ENCODE data around the gene DNM3. TPM values are rescaled to one million over a fixed set of nuclear protein-coding genes. Genes with fewer than 3 reads are reported as not detected.

Gene DNM3
- total RNA-seq, 1 experiment from 2014 or later, result 1.7 TPM

- DNase-seq (ENCODE audit: low read depth), result no peak
- in situ Hi-C loops (cut with HindIII; ENCODE audit: low pct_unique_long_range_greater_than_20kb, low sequenced_read_pairs), result no loop called here
These were observed 63.6 kb downstream of the DNM3 start for GRCh38 chr1:171904778-171905450.

- in situ Hi-C loops (cut with HindIII; ENCODE audit: low pct_unique_long_range_greater_than_20kb, low sequenced_read_pairs), result no loop called here
- DNase-seq (ENCODE audit: low read depth), result no peak
These were observed 68.4 kb downstream of the DNM3 start for GRCh38 chr1:171909711-171910110.

- in situ Hi-C loops (cut with HindIII; ENCODE audit: low pct_unique_long_range_greater_than_20kb, low sequenced_read_pairs), result no loop called here
- DNase-seq (ENCODE audit: low read depth), result no peak
These were observed 69.5 kb downstream of the DNM3 start for GRCh38 chr1:171910786-171911185.

DNA sequence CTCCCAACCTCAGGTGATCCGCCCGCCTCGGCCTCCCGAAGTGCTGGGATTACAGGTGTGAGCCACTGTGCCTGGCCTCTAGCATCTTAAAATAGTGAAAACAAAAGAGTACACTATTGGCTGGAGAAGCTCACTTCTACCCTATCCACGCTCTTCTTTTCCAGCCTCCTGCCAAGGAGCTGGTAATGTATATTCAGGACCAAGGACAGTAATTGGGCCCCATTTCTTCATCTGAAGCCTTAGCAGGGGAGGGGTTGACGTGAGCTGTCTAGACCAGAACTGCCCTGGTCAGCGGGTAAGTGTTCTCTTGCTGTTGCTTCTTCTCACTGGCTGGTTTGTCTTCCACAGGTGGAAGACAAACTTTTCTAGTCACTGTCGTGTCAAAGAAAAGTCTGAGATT is 70.2 kb downstream of the DNM3 start:
- DNase-seq (ENCODE audit: low read depth), result peak; percentile 21
- in situ Hi-C loops (cut with HindIII; ENCODE audit: low pct_unique_long_range_greater_than_20kb, low sequenced_read_pairs), result no loop called here

DNA sequence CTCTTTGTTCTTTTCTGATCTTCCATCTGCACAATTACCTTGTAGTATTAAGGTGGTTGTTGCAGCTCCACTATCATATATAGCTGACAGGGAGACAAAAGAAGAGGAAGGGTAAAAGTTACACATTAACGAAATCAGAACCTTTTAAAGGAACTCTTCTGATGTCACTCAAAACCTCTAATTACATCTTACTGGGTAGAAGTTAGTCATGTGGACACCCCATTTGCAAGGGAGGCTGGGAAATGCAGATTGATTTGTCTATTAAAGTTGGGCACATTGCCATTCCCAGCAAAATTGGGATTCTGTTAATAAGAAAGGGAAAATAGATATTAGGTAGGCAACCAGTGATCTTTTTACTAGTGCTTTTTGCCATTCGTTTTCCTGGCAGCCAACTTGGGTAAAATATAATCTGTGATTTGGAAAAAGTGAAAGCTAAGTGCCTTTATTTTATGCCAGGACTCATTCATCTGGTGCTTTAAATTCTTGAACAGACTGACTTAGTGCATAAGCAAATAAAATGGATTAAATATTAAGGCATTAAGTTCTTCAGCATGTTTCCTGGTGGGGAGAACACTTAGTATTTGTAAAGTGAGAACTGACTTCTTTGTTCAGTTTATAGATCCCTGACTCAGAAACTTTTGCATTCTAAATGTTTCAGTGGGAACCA is 71.3 kb downstream of the DNM3 start:
- peak; percentile 74 for DNase-seq (ENCODE audit: low read depth)
- in situ Hi-C loops (cut with HindIII; ENCODE audit: low pct_unique_long_range_greater_than_20kb, low sequenced_read_pairs), result no loop called here

GRCh38 chr1:171913385-171913784 is 72.1 kb downstream of the DNM3 start:
- peak; percentile 69 for DNase-seq (ENCODE audit: low read depth)
- in situ Hi-C loops (cut with HindIII; ENCODE audit: low pct_unique_long_range_greater_than_20kb, low sequenced_read_pairs), result no loop called here

DNA sequence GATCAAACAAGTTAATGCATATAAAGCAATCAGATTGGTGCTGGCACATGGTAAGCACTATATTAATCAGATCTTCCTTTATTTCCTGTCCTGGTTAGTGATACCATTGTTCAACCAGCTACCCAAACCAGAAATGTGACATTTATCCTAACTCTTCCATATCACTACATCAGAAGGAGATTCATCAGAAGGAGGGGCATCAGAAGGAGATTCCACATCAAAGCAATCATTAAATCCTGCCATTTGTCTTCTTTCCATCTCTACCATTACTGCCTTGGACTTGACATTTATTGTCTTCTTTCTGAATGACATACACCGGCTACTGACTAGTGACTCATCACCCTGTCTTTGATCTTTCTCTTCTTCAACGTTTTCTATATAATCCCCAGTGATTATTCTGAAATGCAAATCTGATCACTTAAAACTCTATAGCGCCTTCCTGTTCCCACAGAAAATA is 75.0 kb downstream of the DNM3 start:
- no peak for DNase-seq (ENCODE audit: low read depth)
- in situ Hi-C loops (cut with HindIII; ENCODE audit: low pct_unique_long_range_greater_than_20kb, low sequenced_read_pairs), result no loop called here

DNA sequence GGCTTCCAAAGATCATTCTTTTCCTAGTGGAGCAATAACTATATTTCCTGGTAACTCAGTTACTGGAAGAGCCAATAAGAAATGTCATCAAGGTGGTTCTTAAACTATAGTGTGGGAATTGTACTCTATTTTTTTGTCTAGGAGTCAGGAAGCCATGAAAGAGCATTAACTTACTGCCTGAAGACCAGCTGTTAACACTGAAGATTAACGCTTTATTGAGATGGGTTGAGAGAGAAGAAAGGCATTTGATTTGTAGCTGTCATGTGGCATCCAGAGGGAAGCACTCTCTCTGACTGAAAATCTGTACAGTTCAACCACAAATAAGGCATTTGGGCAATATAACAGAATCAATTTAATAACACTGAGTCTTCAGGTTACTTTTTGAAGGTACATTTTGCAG is 76.0 kb downstream of the DNM3 start:
- in situ Hi-C loops (cut with HindIII; ENCODE audit: low pct_unique_long_range_greater_than_20kb, low sequenced_read_pairs), result no loop called here
- DNase-seq (ENCODE audit: low read depth), result no peak

DNA sequence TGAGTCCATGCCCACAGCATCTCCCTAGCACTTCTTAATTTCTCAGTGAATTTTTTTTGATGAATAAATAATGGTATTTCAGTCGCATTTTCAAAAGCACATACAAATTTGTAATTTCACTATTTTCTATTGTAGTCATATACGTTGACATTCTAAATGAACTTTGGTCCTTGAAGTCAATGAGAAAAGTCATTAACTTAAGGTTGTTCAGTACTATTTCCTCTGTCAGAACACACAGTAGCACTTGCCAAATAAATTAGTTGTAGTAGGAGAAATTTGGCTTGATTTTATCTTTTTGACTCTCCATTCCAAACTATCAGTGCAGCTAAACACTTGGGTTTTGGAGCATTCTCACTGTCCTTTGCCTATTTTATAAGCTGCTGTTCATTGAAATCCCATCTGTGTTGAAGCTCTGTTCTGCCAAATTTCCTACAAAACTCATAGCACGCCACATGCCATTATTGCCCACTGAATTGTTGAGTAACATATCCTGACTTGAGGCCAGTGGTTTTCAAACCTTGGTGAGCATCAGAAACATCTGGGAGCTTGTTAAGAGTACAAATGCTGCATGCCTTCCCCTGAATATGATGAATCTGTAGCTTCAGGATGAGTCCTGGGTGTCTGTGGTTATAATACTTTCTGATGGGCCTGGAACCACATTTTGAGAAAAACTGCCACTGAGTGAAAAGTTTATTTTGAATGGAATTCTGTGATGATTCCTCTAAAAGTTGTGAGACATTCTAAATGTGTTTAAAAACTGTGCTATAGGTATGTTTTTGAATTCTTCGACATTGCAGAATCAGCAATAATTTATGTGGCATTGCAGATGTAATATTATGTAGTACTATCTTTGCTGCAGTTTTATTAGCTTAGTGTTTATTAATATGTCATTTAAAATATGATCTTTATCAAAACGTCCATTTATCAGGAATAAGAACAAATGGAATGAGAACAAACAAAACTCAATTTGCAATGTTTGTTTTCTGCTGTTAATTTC is 78.9 kb downstream of the DNM3 start:
- in situ Hi-C loops (cut with HindIII; ENCODE audit: low pct_unique_long_range_greater_than_20kb, low sequenced_read_pairs), result no loop called here
- DNase-seq (ENCODE audit: low read depth), result no peak

GRCh38 chr1:171922999-171923398 is 81.7 kb downstream of the DNM3 start:
- no peak for DNase-seq (ENCODE audit: low read depth)

DNA sequence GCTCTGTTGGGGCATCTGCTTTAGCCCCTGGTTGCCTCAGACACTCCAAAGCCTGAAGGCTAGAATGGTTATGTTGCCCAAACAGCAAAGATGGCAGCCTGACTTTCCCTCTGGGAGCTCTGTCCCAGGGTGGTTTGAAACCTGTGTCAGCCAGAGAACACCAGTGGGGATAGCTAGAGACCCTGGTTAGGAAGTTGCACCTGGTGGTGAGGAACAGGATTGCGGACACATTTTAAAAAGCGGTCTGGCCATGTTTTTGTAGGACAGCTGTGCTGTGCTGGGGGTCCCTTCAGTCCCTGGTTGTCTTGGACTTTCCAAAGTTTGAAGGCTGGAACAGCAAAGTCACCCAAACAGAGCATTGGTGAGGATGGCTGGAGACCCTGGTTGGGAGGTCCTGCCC is 87.8 kb downstream of the DNM3 start:
- in situ Hi-C loops (cut with HindIII; ENCODE audit: low pct_unique_long_range_greater_than_20kb, low sequenced_read_pairs), result no loop called here
- DNase-seq (ENCODE audit: low read depth), result no peak

More at GRCh38 chr1:171922999-171923398, 81.7 kb downstream of the DNM3 start:
- in situ Hi-C loops (cut with HindIII; ENCODE audit: low pct_unique_long_range_greater_than_20kb, low sequenced_read_pairs), result no loop called here

- no peak for DNase-seq (ENCODE audit: low read depth)
- in situ Hi-C loops (cut with HindIII; ENCODE audit: low pct_unique_long_range_greater_than_20kb, low sequenced_read_pairs), result no loop called here
These were observed 90.5 kb downstream of the DNM3 start for GRCh38 chr1:171931752-171932151.

DNA sequence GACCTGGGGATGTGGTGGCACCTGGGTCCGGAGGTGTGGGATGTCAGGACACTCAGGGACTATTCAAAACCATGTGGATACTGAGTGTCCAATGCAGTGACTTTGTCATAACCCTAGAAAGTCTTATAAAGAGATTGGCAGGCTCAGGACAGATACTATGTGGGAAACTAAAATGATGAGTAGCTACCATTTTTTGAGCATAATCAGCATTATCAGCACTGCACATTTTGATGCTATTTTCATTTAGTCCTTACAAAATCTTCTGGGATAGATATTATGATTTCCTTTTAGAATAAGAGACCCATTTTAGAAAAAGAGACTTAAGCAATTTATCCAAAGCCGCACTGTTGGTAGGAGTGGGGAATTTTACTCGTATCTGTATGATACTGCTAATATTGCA is 93.4 kb downstream of the DNM3 start:
- DNase-seq (ENCODE audit: low read depth), result no peak
- in situ Hi-C loops (cut with HindIII; ENCODE audit: low pct_unique_long_range_greater_than_20kb, low sequenced_read_pairs), result no loop called here

DNA sequence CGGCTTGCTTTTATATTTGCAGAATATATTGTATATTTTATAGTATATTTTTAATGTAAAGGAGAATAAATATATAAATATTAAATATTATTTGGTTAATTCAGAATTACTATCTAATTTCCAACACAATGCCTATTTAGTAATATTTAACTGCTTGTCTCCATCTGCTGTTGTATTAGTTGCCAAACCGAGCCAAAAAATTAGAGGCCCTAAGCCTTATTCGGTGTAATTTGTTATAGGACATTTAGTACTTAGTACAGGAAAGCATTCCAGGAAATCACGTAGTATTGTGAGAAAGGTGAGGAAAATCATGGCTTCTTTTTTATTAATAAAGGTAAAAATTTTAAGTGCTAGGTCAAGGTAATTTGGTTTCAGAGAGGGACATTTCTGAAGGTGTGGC is 93.8 kb downstream of the DNM3 start:
- no peak for DNase-seq (ENCODE audit: low read depth)
- in situ Hi-C loops (cut with HindIII; ENCODE audit: low pct_unique_long_range_greater_than_20kb, low sequenced_read_pairs), result no loop called here

DNA sequence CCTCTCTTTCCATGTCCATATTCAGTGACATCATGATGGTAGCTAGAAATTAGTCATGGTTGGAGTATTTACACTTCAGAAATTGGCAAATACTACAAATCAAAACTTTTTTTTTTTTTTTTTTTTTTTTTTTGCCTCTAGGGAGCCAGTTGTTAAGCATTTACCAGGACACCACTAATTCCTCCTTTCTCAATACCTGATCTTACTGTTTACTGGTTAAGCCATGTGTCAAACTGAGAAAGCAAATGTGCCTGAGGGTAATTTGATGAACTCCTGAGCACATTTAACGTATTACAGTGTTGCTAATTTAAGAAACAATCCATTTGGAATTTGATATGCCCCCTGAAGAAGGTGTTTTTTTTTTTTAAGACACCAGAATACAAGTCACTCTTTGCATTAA is 94.4 kb downstream of the DNM3 start:
- peak; percentile 15 for DNase-seq (ENCODE audit: low read depth)
- in situ Hi-C loops (cut with HindIII; ENCODE audit: low pct_unique_long_range_greater_than_20kb, low sequenced_read_pairs), result no loop called here

DNA sequence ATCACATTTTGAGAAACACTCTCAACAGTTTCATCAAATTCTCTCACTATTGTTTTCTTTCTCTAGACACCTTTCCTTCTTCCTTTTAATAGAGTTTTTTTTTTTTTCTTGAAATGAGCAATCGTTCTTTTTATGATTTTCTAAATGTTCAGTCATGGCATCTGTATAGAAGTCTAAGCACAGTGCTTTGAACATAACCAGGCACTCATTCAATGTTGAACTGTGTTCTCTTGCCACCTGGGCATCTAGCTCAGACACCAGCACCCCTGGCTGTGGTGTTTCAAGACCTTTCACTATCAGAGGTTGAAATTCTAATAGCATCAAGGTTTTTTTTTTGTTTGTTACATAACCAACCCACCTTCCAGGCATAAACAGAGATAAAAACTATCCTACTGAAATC is 96.6 kb downstream of the DNM3 start:
- in situ Hi-C loops (cut with HindIII; ENCODE audit: low pct_unique_long_range_greater_than_20kb, low sequenced_read_pairs), result no loop called here
- DNase-seq (ENCODE audit: low read depth), result no peak

- in situ Hi-C loops (cut with HindIII; ENCODE audit: low pct_unique_long_range_greater_than_20kb, low sequenced_read_pairs), result no loop called here
- DNase-seq (ENCODE audit: low read depth), result no peak
These were observed 98.4 kb downstream of the DNM3 start for GRCh38 chr1:171939740-171940139.

DNA sequence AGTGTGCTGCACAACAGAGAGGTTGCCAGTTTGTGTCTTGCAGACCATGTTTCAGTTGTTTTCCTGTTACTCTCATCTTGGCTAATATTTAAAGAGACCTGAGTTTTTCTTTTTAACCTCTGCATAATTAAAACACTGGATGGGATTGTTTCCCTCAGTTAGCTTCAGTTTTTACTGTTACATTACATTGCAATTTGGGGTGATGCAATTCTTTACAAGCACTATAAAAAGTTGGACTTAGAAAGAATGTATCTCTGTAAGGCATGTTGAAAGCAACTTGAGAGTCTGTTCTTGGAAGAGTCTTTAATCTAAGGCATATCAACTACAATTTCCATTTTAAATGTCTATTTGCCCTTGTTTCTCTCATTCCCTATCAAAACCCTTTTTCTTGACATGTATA is 99.1 kb downstream of the DNM3 start:
- DNase-seq (ENCODE audit: low read depth), result no peak
- in situ Hi-C loops (cut with HindIII; ENCODE audit: low pct_unique_long_range_greater_than_20kb, low sequenced_read_pairs), result no loop called here

- no peak for DNase-seq (ENCODE audit: low read depth)
- in situ Hi-C loops (cut with HindIII; ENCODE audit: low pct_unique_long_range_greater_than_20kb, low sequenced_read_pairs), result no loop called here
These were observed 100.6 kb downstream of the DNM3 start for GRCh38 chr1:171941920-171942319.
